LNCAP (cell line): ENCODE measurements around the gene DYNC1I2.

ENCODE experiments used
- CTCF ChIP-seq: fragments of 450-650 bp; IDR thresholded peaks from 2 replicates; pipeline ENCODE4 v1.5.1; 2017; ENCODE audit warnings: mild to moderate bottlenecking

The DYNC1I2 gene

GRCh38 chr2:171687287-171688128 is at the start of gene DYNC1I2:
Gene DYNC1I2 (plus strand): TSS chr2:171687469. CDS start chr2:171690156, 2,687 bp downstream.
- TF ChIP-seq CTCF: no peak

GRCh38 chr2:171651667-171652415 is 35.4 kb upstream of the DYNC1I2 start:
- no peak for TF ChIP-seq CTCF

- TF ChIP-seq CTCF: no peak
These were observed 34.9 kb upstream of the DYNC1I2 start for GRCh38 chr2:171652416-171652785.

- no peak for TF ChIP-seq CTCF
These were observed 31.7 kb upstream of the DYNC1I2 start for GRCh38 chr2:171655586-171655985.

- no peak for TF ChIP-seq CTCF
These were observed 20.2 kb upstream of the DYNC1I2 start for GRCh38 chr2:171667041-171667440.

GRCh38 chr2:171668183-171668582 is 19.1 kb upstream of the DYNC1I2 start:
- no peak for TF ChIP-seq CTCF

GRCh38 chr2:171669121-171669520 is 18.1 kb upstream of the DYNC1I2 start:
- TF ChIP-seq CTCF: no peak
